Choroid plexus epithelial cell (primary cell): ENCODE results near the gene AKAP4.

Experiments used
- DNase-seq: peaks from one replicate; pipeline ENCODE4 v3.0.0-alpha.2; 2010; ENCODE audit warnings: low read depth
- H3K4me3 ChIP-seq: 2 replicates; pipeline ENCODE4 v1.5.1; 2011; ENCODE audit warnings: low read depth, mild to moderate bottlenecking, control low read depth, low read length, moderate library complexity
- CTCF ChIP-seq: conservative IDR thresholded peaks from 2 replicates; pipeline ENCODE4 v1.5.1; 2011; ENCODE audit warnings: low read depth, mild to moderate bottlenecking, control low read depth, inconsistent platforms, low read length, moderate library complexity

Gene AKAP4

DNA sequence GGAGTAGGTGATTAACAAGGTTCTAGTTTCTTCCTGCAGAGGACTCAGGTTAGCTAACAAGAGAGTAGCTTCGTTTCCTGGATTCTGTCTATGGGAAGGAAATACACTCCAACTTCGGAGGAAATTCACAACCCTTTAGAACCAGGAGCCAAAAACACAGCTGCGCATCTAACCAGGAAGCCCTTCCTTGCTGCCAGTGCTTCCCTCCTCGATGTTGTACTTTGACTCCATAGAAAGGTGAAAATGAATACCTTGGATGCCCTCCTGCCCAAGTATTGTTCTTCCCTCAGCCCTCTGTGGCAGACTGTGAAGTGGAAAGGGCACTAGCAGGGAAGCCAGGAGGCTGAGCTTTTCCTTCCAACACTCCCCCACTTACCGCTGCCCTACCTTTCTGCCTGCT lies 35.1 kb downstream of the AKAP4 start:
- no peak overlapping the region for H3K4me3 ChIP-seq
- TF ChIP-seq CTCF, result no peak
- no peak for DNase-seq

DNA sequence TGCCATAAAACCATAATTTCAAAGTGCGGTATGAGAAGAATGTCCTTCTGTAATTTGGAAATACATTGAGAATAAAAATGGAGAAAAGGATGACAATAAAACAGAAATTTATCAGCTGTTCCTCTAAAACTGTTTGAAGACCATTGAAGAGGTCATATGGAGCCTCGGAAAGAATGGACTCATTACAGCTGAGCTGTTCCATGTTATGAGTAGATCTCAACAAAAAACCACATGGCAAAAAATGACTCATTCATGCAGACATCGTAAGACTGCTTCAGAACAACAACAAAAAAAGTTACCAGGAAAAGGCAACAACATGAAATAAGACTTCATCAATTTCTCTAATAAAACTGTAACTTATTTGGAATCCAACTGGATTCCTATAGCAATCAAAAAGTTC lies 39.7 kb downstream of the AKAP4 start:
- H3K4me3 ChIP-seq, result no peak overlapping the region
- peak; percentile 34 for DNase-seq
- TF ChIP-seq CTCF, result no peak

- TF ChIP-seq CTCF, result no peak
- DNase-seq, result no peak
- no peak overlapping the region for H3K4me3 ChIP-seq
Observed at GRCh38 chrX:50158593-50158992, 42.2 kb downstream of the AKAP4 start.

DNA sequence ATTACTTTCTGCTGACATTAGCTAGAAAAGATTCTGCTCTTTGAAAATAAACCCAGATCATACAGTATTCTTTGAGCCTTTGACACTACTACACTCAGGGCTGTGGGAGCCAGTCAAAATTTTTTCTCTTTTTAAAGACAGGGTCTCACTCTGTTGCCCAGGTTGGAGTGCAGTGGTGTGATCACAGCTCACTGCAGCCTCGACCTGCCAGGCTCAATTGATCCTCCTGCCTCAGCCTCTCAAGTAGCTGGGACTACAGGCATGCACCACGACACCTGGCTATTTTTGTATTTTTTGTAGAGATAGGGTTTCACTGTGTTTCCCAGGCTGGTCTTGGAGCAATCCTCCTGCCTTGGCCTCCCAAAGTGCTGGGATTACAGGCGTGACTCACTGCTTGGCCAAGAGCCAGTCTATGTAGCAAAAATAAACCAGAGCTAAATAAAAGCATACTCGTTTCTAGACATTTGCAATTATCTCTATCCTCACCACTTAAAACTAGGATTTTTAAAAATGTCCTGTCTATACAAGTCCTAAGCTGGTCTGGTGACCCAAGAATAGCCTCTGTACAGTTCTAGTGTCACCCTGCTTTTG lies 43.2 kb downstream of the AKAP4 start:
- peak; percentile 18 for DNase-seq
- H3K4me3 ChIP-seq, result no peak overlapping the region
- no peak for TF ChIP-seq CTCF

GRCh38 chrX:50154429-50154828 lies 46.4 kb downstream of the AKAP4 start:
- DNase-seq, result no peak
- no peak overlapping the region for H3K4me3 ChIP-seq
- TF ChIP-seq CTCF, result no peak

DNA sequence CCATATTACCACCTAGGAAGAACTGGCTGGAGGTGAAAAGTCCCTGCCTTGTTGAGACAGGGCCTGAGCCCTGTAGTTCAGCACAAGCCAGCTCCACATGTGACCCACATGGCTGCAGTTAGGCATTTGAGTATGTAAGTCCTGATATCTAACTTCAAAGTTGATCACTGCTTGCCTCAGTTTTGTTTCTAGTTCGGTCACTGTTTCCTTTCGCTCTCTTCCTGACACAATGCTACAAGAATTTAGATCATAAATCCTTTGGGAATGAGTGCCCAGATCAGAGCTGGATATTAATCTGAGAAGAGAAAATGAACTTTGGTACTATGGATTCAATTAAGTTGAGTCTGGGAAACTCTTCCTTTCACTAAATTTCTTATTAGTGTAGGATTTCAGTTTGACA lies 48.4 kb downstream of the AKAP4 start:
- DNase-seq, result no peak
- TF ChIP-seq CTCF, result no peak

DNA sequence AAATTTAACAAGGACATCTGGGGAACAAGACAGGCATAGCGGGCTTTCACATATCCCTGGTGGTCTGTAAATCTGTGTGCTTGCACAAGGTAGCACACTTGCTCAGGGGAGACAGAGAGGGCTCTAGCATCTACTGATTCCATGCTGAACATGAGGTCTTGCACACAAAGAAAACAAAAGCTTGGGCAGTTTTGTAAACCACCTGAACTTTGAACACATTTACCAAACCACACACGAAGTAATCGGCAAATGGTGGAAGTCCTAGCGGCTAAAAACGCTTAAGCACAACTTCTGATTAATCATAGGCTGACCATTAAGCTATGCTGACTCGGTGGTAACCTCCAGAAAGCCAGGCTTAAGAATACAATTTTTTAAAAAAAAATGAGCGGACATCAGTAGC lies 52.8 kb downstream of the AKAP4 start:
- H3K4me3 ChIP-seq, result no peak overlapping the region
- DNase-seq, result no peak
- TF ChIP-seq CTCF, result no peak

More for the DNA sequence above, 48.4 kb downstream of the AKAP4 start:
- H3K4me3 ChIP-seq, result no peak overlapping the region
